ENCODE data around the gene SPCS2. TPM values are rescaled to one million over a fixed set of nuclear protein-coding genes. Genes with fewer than 3 reads are reported as not detected.

Gene SPCS2
- total and polyA plus RNA-seq, 2 donors (not counting 3 experiments of a cell fraction or from before 2014, with no cell fraction given) = 88.9 to 140 TPM

GRCh38 chr11:75024764-75025211, 75.7 kb downstream of the SPCS2 start:
- intact Hi-C loops (cut with micrococcal nuclease) = no loop called here
- Histone ChIP-seq H3K4me1 (ENCODE audit: control insufficient read depth, extremely low read depth, insufficient read depth, low read length) (no peaks in the 10 kb centered on the region), H3K79me2 (ENCODE audit: control insufficient read depth, insufficient read depth, low read length) (no peaks in the 10 kb centered on the region), H2AFZ (ENCODE audit: low read depth, low read length) (no peak overlapping the region), H3K27me3 (ENCODE audit: control insufficient read depth in 2 of 2, insufficient read depth in 2 of 2, low read length in 2 of 2) (peaks cover 0 to 7% of the 10 kb centered on the region in 2 experiments), H4K20me1 (replicated peaks; ENCODE audit: control insufficient read depth, extremely low read depth, insufficient read depth, low read length) (no peaks in the 10 kb centered on the region), H3K36me3 (ENCODE audit: control insufficient read depth in 2 of 2, extremely low read depth in 1 of 2, insufficient read depth in 2 of 2, low read length in 2 of 2) (no peaks in the 10 kb centered on the region), H3K27ac (ENCODE audit: insufficient read depth, low read depth, low read length) (no peak overlapping the region), H3K4me3 (replicated peaks in 1 of 3; ENCODE audit: insufficient read depth in 1 of 3, low read depth in 1 of 3, low read length in 3 of 3) (no peak overlapping the region), H3K9me3 (replicated peaks; ENCODE audit: control insufficient read depth, insufficient read depth, low read length) (no peaks in the 10 kb centered on the region), H3K9ac (replicated peaks; ENCODE audit: extremely low read depth, insufficient read depth, low read length) (no peak overlapping the region), H3K9me1 (replicated peaks; ENCODE audit: control insufficient read depth, extremely low read depth, insufficient read depth, low read length) (no peaks in the 10 kb centered on the region), H3K4me2 (ENCODE audit: insufficient read depth, low read length) (no peak overlapping the region)
- ChIA-PET POLR2A (no interaction called here), CTCF (interaction anchor here (0.7 to 5.7 kb wide), 7 partner anchors 94 to 224 kb away, joined by 3 to 159 read pairs (median 4); no protein-coding TSS in a partner anchor)
- dilution Hi-C loops (cut with MboI; ENCODE audit: extremely low pct_ligation_motif_present, low sequenced_read_pairs) = loop anchor here (25.0 kb wide), 1 partner anchor 112 kb away; no protein-coding TSS in a partner anchor
- TF ChIP-seq MYC (IDR thresholded peaks at IDR 0.05; ENCODE audit: low read depth, low read length) = no peak
- no peak for TF ChIP-seq FOS (IDR thresholded peaks at IDR 0.05; ENCODE audit: borderline replicate concordance, insufficient read depth, low read length)
- no peak for TF ChIP-seq POLR2AphosphoS5 (IDR thresholded peaks at IDR 0.05; ENCODE audit: insufficient read depth, low read depth, low read length)
- no peak for TF ChIP-seq CTCF (IDR thresholded peaks at IDR 0.05; ENCODE audit: extremely low read depth in 1 of 2, insufficient read depth in 1 of 2, low read depth in 1 of 2, low read length in 2 of 2)
- no peak for TF ChIP-seq GATA2 (IDR thresholded peaks at IDR 0.05; ENCODE audit: insufficient read depth, insufficient read length, low read depth, low read length)
- TF ChIP-seq POLR2A (IDR thresholded peaks at IDR 0.05; ENCODE audit: low read depth, low read length) = no peak
- no peak for TF ChIP-seq MAX (IDR thresholded peaks at IDR 0.05; ENCODE audit: insufficient read depth, insufficient read length)
- TF ChIP-seq EZH2 (IDR thresholded peaks at IDR 0.05; ENCODE audit: borderline replicate concordance, low read depth, low read length, severe bottlenecking) = no peak
- no peak for TF ChIP-seq JUN (IDR thresholded peaks at IDR 0.05; ENCODE audit: borderline replicate concordance, insufficient read depth, insufficient read length, low read depth)
- DNase-seq (ENCODE audit: low read depth, low spot score) (no peak), FAIRE-seq (no peak)
- BruUV-seq (replicated peaks) = no TSS peak
